ENCODE measurements around the gene NYAP1.
"Not testable (repeated sequence)": the region's sequence is repeated elsewhere in the genome, so short reads cannot be mapped to it uniquely, and the experiment has no call there.

NYAP1 gene

GRCh38 chr7:100492738-100493475 is 9.2 kb downstream of the NYAP1 start:
- H3K4me1 ChIP-seq (ENCODE audit: control insufficient read depth, low read depth, low read length): peaks cover 2% of the 10 kb centered on the region
- H3K18ac ChIP-seq (ENCODE audit: low read length): no peak overlapping the region
- H3K23ac ChIP-seq (ENCODE audit: low read length): no peak overlapping the region
- no peak overlapping the region for H3K27ac ChIP-seq (ENCODE audit: low read depth, low read length)
- no peaks in the 10 kb centered on the region for H3K36me3 ChIP-seq (ENCODE audit: control insufficient read depth, insufficient read depth, low read length)
- no peak for DNase-seq
- H2BK15ac ChIP-seq (replicated peaks; ENCODE audit: low read depth): no peak overlapping the region
- no CpG with 5 or more reads among the region's 5 CpGs for WGBS (ENCODE audit: extremely low coverage, insufficient coverage, low lambda C conversion rate)
- no peaks in the 10 kb centered on the region for H3K79me2 ChIP-seq (ENCODE audit: control insufficient read depth, insufficient read depth, low read length)
- H4K8ac ChIP-seq (ENCODE audit: low read depth, low read length): no peak overlapping the region
- H3K56ac ChIP-seq (ENCODE audit: low read length): no peak overlapping the region
- peak overlapping the region; percentile 58 for H3K9ac ChIP-seq (ENCODE audit: low read length)
- no peaks in the 10 kb centered on the region for H3K79me1 ChIP-seq (ENCODE audit: low read length)
- no peak overlapping the region for H4K5ac ChIP-seq (ENCODE audit: low read length)
- no peak overlapping the region for H2BK120ac ChIP-seq (ENCODE audit: low read depth, low read length)
- no peak overlapping the region for H3K4me2 ChIP-seq (ENCODE audit: low read length)
- H3K27me3 ChIP-seq (ENCODE audit: insufficient read depth, low read length, poor library complexity): no peaks in the 10 kb centered on the region
- H3K4me3 ChIP-seq (ENCODE audit: low read length): no peak overlapping the region
- H3K4ac ChIP-seq (ENCODE audit: low read depth, low read length): no peak overlapping the region
- no peak overlapping the region for H2AK5ac ChIP-seq (ENCODE audit: low read length)
- no peak overlapping the region for H2BK5ac ChIP-seq (ENCODE audit: low read length)

- no peaks in the 10 kb centered on the region for H3K79me1 ChIP-seq (ENCODE audit: low read length)
- H3K18ac ChIP-seq (ENCODE audit: low read length): no peak overlapping the region
- no peak overlapping the region for H4K5ac ChIP-seq (ENCODE audit: low read length)
- H3K9ac ChIP-seq (ENCODE audit: low read length): peak overlapping the region; percentile 59
- DNase-seq: peak; percentile 45
- no peak overlapping the region for H2AK5ac ChIP-seq (ENCODE audit: low read length)
- no peak overlapping the region for H2BK120ac ChIP-seq (ENCODE audit: low read depth, low read length)
- H2BK15ac ChIP-seq (replicated peaks; ENCODE audit: low read depth): no peak overlapping the region
- no peaks in the 10 kb centered on the region for H3K27me3 ChIP-seq (ENCODE audit: insufficient read depth, low read length, poor library complexity)
- peaks cover 2% of the 10 kb centered on the region for H3K4me1 ChIP-seq (ENCODE audit: control insufficient read depth, low read depth, low read length)
- no peak overlapping the region for H4K8ac ChIP-seq (ENCODE audit: low read depth, low read length)
- H3K56ac ChIP-seq (ENCODE audit: low read length): peak overlapping the region; percentile 78
- peak overlapping the region; percentile 46 for H3K4me2 ChIP-seq (ENCODE audit: low read length)
- no peak overlapping the region for H3K23ac ChIP-seq (ENCODE audit: low read length)
- no peaks in the 10 kb centered on the region for H3K79me2 ChIP-seq (ENCODE audit: control insufficient read depth, insufficient read depth, low read length)
- no peaks in the 10 kb centered on the region for H3K36me3 ChIP-seq (ENCODE audit: control insufficient read depth, insufficient read depth, low read length)
- no peak overlapping the region for H2BK5ac ChIP-seq (ENCODE audit: low read length)
- H3K4ac ChIP-seq (ENCODE audit: low read depth, low read length): no peak overlapping the region
- WGBS (ENCODE audit: extremely low coverage, insufficient coverage, low lambda C conversion rate): no CpG with 5 or more reads among the region's 56 CpGs
- no peak overlapping the region for H3K4me3 ChIP-seq (ENCODE audit: low read length)
- H3K27ac ChIP-seq (ENCODE audit: low read depth, low read length): no peak overlapping the region
Observed at GRCh38 chr7:100493476-100494264, 9.9 kb downstream of the NYAP1 start.

- Histone ChIP-seq H3K4me3 (ENCODE audit: low read length) (no peak overlapping the region), H2BK120ac (ENCODE audit: low read depth, low read length) (no peak overlapping the region), H3K27ac (ENCODE audit: low read depth, low read length) (no peak overlapping the region), H3K79me1 (ENCODE audit: low read length) (no peaks in the 10 kb centered on the region), H3K4me2 (ENCODE audit: low read length) (no peak overlapping the region), H4K5ac (ENCODE audit: low read length) (no peak overlapping the region), H2BK15ac (replicated peaks; ENCODE audit: low read depth) (no peak overlapping the region), H4K8ac (ENCODE audit: low read depth, low read length) (no peak overlapping the region), H3K27me3 (ENCODE audit: insufficient read depth, low read length, poor library complexity) (no peaks in the 10 kb centered on the region), H3K79me2 (ENCODE audit: control insufficient read depth, insufficient read depth, low read length) (no peaks in the 10 kb centered on the region), H2BK5ac (ENCODE audit: low read length) (no peak overlapping the region), H3K23ac (ENCODE audit: low read length) (no peak overlapping the region), H3K36me3 (ENCODE audit: control insufficient read depth, insufficient read depth, low read length) (no peaks in the 10 kb centered on the region), H3K4ac (ENCODE audit: low read depth, low read length) (no peak overlapping the region), H3K9ac (ENCODE audit: low read length) (no peak overlapping the region), H3K56ac (ENCODE audit: low read length) (no peak overlapping the region), H3K4me1 (ENCODE audit: control insufficient read depth, low read depth, low read length) (peaks cover 2% of the 10 kb centered on the region), H2AK5ac (ENCODE audit: low read length) (no peak overlapping the region), H3K18ac (ENCODE audit: low read length) (no peak overlapping the region)
- DNase-seq: no peak
- WGBS (ENCODE audit: extremely low coverage, insufficient coverage, low lambda C conversion rate): no CpG with 5 or more reads among the region's 6 CpGs
Observed at GRCh38 chr7:100496509-100496908, 12.8 kb downstream of the NYAP1 start.

- H3K4me2 ChIP-seq (ENCODE audit: low read length); H2BK5ac ChIP-seq (ENCODE audit: low read length); H3K27me3 ChIP-seq (ENCODE audit: insufficient read depth, low read length, poor library complexity); H4K8ac ChIP-seq (ENCODE audit: low read depth, low read length); H3K18ac ChIP-seq (ENCODE audit: low read length); H4K5ac ChIP-seq (ENCODE audit: low read length); H2BK120ac ChIP-seq (ENCODE audit: low read depth, low read length); H3K9ac ChIP-seq (ENCODE audit: low read length); H3K23ac ChIP-seq (ENCODE audit: low read length); H3K4me1 ChIP-seq (ENCODE audit: control insufficient read depth, low read depth, low read length); H3K79me1 ChIP-seq (ENCODE audit: low read length); H3K27ac ChIP-seq (ENCODE audit: low read depth, low read length); H3K4me3 ChIP-seq (ENCODE audit: low read length); H3K36me3 ChIP-seq (ENCODE audit: control insufficient read depth, insufficient read depth, low read length); H2BK15ac ChIP-seq (replicated peaks; ENCODE audit: low read depth); H2AK5ac ChIP-seq (ENCODE audit: low read length); H3K56ac ChIP-seq (ENCODE audit: low read length); H3K4ac ChIP-seq (ENCODE audit: low read depth, low read length); DNase-seq; H3K79me2 ChIP-seq (ENCODE audit: control insufficient read depth, insufficient read depth, low read length): not testable (repeated sequence)
- no CpG with 5 or more reads among the region's 2 CpGs for WGBS (ENCODE audit: extremely low coverage, insufficient coverage, low lambda C conversion rate)
Observed at GRCh38 chr7:100500743-100501142, 17.0 kb downstream of the NYAP1 start.

GRCh38 chr7:100504031-100504430 is 20.3 kb downstream of the NYAP1 start:
- H3K27ac ChIP-seq (ENCODE audit: low read depth, low read length); H3K4me1 ChIP-seq (ENCODE audit: control insufficient read depth, low read depth, low read length); H2BK15ac ChIP-seq (replicated peaks; ENCODE audit: low read depth); H4K5ac ChIP-seq (ENCODE audit: low read length); H2BK5ac ChIP-seq (ENCODE audit: low read length); H3K4me3 ChIP-seq (ENCODE audit: low read length); H3K79me1 ChIP-seq (ENCODE audit: low read length); H3K79me2 ChIP-seq (ENCODE audit: control insufficient read depth, insufficient read depth, low read length); H3K56ac ChIP-seq (ENCODE audit: low read length); H3K23ac ChIP-seq (ENCODE audit: low read length); H3K4me2 ChIP-seq (ENCODE audit: low read length); H3K36me3 ChIP-seq (ENCODE audit: control insufficient read depth, insufficient read depth, low read length); DNase-seq; H3K27me3 ChIP-seq (ENCODE audit: insufficient read depth, low read length, poor library complexity); H3K9ac ChIP-seq (ENCODE audit: low read length); H2AK5ac ChIP-seq (ENCODE audit: low read length); H2BK120ac ChIP-seq (ENCODE audit: low read depth, low read length); H3K18ac ChIP-seq (ENCODE audit: low read length); H4K8ac ChIP-seq (ENCODE audit: low read depth, low read length); H3K4ac ChIP-seq (ENCODE audit: low read depth, low read length): not testable (repeated sequence)
- WGBS (ENCODE audit: extremely low coverage, insufficient coverage, low lambda C conversion rate): no CpG with 5 or more reads among the region's 3 CpGs

Data from mesendoderm (in vitro differentiated cells).